Cardiac fibroblast (primary cell): ENCODE measurements around the gene CARD9.

Source experiments
- DNase-seq, 2 donors: peaks; one replicate each; pipeline versions ENCODE4 v3.0.0 to v3.0.0-alpha.2; 2010; ENCODE audit warnings: low read depth in 2 of 2
- H3K4me3 ChIP-seq, 2 donors: replicated peaks in 1 of 2; 1 replicate in 1 of 2; 2 replicates in 1 of 2; pipeline ENCODE4 v1.5.1; 2011; ENCODE audit warnings: low read depth in 2 of 2, low read length in 2 of 2, mild to moderate bottlenecking in 2 of 2, moderate library complexity in 1 of 2
- CTCF ChIP-seq: IDR thresholded peaks from one replicate; pipeline ENCODE4 v1.5.1; 2011; ENCODE audit warnings: low read depth, mild to moderate bottlenecking, low read length, inconsistent platforms

Gene CARD9

GRCh38 chr9:136400038-136400834 lies 26.8 kb upstream of the CARD9 start, which contains the start of gene SNAPC4:
Gene SNAPC4 (minus strand): TSS chr9:136400170. CDS start chr9:136398428, 1,742 bp downstream.
- TF ChIP-seq CTCF: peak; percentile 34
- peak within 1 kb of the TSS; percentile 67 to 72 for H3K4me3 ChIP-seq
- DNase-seq: peak; percentile 81 to 89

- peak; percentile 23 to 24 for DNase-seq
- no peak for TF ChIP-seq CTCF
Observed at GRCh38 chr9:136399176-136400037, 25.9 kb upstream of the CARD9 start.

DNA sequence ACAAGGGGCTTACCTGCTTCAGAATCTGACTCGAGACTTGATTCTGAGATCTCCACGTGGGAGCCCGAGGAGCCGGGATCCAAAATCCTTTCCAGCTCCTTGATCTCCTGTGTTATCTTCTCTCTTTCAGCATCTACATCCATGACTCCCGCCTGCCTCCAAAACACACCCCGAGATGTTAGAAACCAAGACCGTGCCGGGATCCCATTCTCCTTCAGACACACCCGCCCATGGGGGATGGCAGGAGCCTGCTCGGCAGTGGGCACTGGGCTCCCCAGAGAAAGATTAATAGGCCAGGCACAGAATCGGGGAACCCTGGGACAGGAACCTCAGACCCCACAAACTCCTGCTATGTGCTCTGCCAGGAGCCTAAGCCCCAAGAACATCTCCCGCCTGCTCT lies 24.8 kb upstream of the CARD9 start:
- no peak for DNase-seq
- no peak for TF ChIP-seq CTCF
- H3K4me3 ChIP-seq: no peak overlapping the region

More at GRCh38 chr9:136399176-136400037, 25.9 kb upstream of the CARD9 start:
- H3K4me3 ChIP-seq: peak overlapping the region; percentile 67 to 72

DNA sequence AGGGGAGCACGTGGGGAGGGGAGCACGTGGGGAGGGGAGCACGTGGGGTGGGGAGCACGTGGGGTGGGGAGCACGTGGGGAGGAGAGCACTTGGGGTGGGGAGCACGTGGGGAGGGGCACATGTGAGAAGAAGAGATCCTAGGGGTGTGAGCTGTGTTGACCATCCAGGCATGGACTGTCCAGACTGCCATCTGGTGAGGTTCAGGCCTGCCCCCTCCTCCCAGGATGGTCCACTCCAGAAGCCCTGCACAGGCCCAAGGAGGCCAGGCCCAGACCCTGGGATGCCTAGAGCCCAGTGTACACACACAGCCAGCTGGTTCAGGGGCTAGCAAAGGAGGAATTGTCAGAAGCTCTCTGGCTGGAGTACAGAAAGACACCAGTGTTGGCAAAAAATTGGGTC lies 24.2 kb upstream of the CARD9 start:
- TF ChIP-seq CTCF: no peak
- H3K4me3 ChIP-seq: no peak overlapping the region
- no peak for DNase-seq

- DNase-seq: no peak
- no peak for TF ChIP-seq CTCF
- no peak overlapping the region for H3K4me3 ChIP-seq
Observed at GRCh38 chr9:136396219-136396515, 22.7 kb upstream of the CARD9 start.

GRCh38 chr9:136395345-136396218 lies 22.1 kb upstream of the CARD9 start:
- no peak for TF ChIP-seq CTCF
- no peak overlapping the region for H3K4me3 ChIP-seq
- no peak for DNase-seq
